Activated T-cell treated with anti-CD3 and anti-CD28 coated beads, Interleukin-2, amount 50 U/mL, for 4 hours (primary cell): ENCODE results near the gene CEND1. TPM values are rescaled to one million over a fixed set of nuclear protein-coding genes. Genes with fewer than 3 reads are reported as not detected.
A peak's percentile ranks its signal among the peaks of the same experiment; 100 is the strongest.

ENCODE experiments used
- ATAC-seq, 2 donors: fragments of 200-7000 bp; cut with Tn5 transposase; one replicate each; pipeline ENCODE4 v1.10.0; 2021
- DNase-seq: peaks from one replicate; pipeline ENCODE4 v3.0.0-alpha.2; 2020
- H3K27me3 Mint-ChIP-seq: one replicate; pipeline ENCODE4 v1.8.0; 2021; ENCODE audit warnings: low read depth, mixed read lengths
- H3K36me3 Mint-ChIP-seq: one replicate; pipeline ENCODE4 v1.8.0; 2022; ENCODE audit warnings: mixed read lengths; ENCODE audit not compliant: insufficient read depth
- H3K4me1 Mint-ChIP-seq: one replicate; pipeline ENCODE4 v1.8.0; 2021; ENCODE audit warnings: low read depth, mixed read lengths
- H3K4me3 Mint-ChIP-seq: one replicate; pipeline ENCODE4 v1.8.0; 2021; ENCODE audit warnings: mild to moderate bottlenecking, moderate library complexity, mixed read lengths
- H3K9me3 Mint-ChIP-seq: one replicate; pipeline ENCODE4 v1.8.0; 2021; ENCODE audit warnings: mixed read lengths
- total RNA-seq, 3 donors: library from RNA; stranded (reverse); gene quantifications; one replicate each; pipeline ENCODE4 v1.2.1, GENCODE V29; 2021

CEND1 gene
- total RNA-seq, 3 donors from 2014 or later, result 1.6 to 1.8 (median 1.7) TPM

DNA sequence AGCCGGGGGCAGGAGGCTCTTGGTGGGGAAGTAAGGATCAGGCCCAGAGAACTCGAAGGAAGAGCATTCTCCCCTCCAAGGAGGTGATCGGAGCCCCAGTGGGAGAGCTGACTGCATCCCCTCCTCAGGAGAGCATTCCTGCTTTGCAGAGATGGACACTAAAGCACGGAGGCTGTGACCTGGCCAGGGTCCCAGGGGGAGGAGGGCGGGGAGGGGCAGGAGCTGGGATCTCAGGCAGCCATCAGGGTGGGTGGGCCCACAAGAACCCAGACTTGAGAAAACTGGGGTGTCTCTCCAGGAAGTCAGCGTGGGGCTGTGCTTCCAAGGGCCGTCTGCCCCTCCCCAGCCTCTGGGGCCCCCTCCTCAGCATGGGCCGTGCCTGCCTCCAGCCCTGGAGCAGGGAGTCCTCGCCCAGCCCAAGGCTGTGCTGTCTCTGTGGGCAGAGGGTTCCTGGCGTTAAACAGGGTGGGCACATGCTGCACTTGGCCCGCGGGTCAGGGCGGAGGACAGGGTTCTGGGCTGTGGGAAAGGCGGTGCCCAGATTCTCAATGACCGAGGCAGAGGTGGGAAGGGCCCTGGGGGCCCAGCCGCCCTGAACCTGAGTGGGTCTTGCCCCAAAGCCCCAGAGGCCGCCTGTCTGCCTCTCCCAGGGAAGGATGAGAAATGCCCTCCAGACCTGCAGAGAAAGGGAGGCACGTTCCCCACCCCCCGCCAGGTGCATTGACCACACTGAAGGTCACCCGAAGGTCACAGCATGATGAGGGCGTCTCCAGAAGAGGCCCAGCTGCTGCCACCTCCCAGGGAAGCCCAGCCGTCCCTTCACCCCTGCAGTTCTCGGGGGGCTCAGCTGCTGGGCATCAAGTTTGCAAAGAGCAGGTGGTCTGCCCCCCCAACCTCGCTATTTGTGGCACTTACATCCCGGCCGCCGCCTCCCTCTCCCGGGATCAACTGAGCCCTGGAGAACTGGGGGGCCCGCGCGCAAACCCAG lies 643 bp downstream of the CEND1 start:
- H3K27me3 Mint-ChIP-seq, result peaks cover 1% of the 10 kb centered on the region
- ATAC-seq, result no peak
- H3K4me3 Mint-ChIP-seq, result no peak overlapping the region

DNA sequence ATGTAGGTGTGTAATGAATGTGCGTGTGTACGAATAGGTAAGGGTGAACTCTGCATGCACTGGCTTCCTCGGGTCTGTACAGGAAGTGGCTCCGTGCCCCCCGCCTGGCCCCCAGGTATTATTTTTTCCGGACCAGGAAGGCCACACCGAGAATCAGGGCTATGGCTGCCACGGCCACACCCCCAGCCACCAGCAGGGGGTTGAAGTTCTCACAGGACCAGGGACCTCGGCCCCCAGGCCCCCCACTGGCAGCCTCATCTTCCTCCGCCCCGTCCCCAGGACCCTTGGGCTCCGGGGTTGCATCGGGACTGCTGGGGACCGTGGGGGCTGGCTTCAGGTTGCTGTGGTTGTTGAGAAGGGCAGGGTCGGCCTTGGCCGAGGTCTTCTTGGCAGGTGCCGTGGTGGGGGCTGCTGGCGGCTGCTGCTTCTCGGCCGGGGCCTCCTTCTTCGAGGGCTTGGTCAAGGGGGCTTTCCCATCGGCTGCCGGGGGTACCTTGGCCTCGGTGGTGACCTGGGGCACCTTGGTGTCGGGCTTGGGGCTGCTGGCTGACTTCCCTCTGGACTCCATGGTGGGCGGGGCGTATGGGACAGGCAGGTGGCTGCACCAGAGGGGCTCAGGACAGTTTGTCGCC lies 1.8 kb downstream of the CEND1 start:
- Mint-ChIP-seq H3K4me1 (peaks cover 7% of the 10 kb centered on the region), H3K4me3 (no peak overlapping the region), H3K27me3 (peaks cover 1% of the 10 kb centered on the region), H3K9me3 (no peaks in the 10 kb centered on the region), H3K36me3 (peaks cover 7% of the 10 kb centered on the region)
- DNase-seq (no peak), ATAC-seq (no peak)

More for the DNA sequence above, 643 bp downstream of the CEND1 start:
- Mint-ChIP-seq H3K4me1 (peaks cover 3% of the 10 kb centered on the region), H3K9me3 (no peaks in the 10 kb centered on the region), H3K36me3 (peaks cover 7% of the 10 kb centered on the region)
- no peak for DNase-seq

DNA sequence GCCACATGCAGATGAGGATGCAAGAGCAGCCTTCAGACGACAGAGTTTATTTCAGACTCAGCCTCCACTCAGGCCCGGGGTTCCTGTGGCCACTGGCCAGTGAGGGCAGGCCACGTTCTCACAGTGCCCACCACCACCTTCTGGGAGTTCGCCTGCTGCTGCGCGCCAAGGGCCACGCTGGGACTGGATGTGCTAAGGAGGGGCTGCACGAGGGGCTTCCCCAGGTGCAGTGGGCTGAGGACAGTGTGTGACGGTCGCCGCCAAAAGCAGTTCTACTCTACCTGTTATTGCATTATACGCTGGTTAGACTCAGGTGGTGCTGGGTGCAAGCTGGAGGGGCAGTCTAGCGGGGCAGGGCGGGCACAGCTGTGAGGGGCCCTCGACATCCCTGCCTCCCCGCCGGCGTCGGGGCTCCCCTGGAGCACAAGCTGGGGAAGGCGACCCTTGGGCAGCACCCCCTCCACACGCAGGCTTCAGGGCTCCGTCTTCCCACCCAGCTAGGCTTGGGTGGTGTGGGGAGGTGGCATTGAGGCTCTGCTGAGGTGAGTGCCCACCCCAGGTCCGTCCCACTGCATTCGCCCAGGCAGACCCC lies 2.7 kb downstream of the CEND1 start:
- H3K27me3 Mint-ChIP-seq, result peaks cover 1% of the 10 kb centered on the region

DNA sequence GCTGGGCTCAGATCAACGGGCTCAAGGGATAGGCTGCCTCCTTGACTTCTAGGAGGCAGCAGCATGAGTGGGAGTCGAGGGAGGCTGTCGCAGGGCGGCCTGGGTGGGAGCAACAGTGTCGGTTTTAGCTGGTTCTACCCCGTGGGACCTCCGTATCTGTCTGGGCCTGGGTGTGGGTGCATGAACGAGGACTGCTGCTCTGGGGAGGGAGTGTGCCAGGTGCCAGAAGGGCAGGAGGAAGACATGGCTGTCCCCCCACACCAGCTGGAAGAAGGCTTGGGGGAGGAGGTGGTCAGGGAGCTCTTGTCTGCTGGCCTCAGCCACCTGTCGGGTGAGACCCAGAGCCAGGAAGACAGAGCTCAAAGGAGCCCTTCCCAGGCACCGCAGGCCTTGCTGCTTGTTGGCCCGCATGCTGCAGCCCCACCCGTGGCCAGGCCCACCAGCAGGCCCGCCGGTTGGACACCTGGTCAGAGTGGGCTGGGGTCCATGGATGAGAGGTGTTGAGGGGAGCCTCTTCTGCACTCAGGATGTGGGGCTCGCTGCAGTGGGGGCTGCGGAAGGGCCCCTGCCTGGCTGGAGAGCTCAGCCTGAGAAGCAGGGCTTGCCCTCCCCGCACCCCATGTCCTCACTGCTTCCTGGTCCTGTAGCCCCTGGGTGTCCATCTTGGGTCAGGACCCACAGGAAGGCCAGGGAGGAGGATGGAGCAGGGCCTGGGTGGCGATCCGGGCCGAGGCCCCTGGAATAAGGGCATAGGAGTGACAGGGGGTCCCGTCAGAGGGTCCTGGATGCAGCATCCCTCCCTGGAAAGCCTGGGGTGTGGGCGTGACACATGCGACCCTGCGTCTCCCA lies 3.4 kb downstream of the CEND1 start:
- no peak for ATAC-seq
- Mint-ChIP-seq H3K27me3 (peaks cover 1% of the 10 kb centered on the region), H3K4me1 (peaks cover 7% of the 10 kb centered on the region), H3K36me3 (peaks cover 4% of the 10 kb centered on the region), H3K9me3 (no peaks in the 10 kb centered on the region), H3K4me3 (no peak overlapping the region)
- no peak for DNase-seq

More for the DNA sequence above, 2.7 kb downstream of the CEND1 start:
- Mint-ChIP-seq H3K4me3 (no peak overlapping the region), H3K9me3 (no peaks in the 10 kb centered on the region), H3K4me1 (peaks cover 7% of the 10 kb centered on the region), H3K36me3 (peaks cover 7% of the 10 kb centered on the region)
- ATAC-seq, result no peak
- no peak for DNase-seq

DNA sequence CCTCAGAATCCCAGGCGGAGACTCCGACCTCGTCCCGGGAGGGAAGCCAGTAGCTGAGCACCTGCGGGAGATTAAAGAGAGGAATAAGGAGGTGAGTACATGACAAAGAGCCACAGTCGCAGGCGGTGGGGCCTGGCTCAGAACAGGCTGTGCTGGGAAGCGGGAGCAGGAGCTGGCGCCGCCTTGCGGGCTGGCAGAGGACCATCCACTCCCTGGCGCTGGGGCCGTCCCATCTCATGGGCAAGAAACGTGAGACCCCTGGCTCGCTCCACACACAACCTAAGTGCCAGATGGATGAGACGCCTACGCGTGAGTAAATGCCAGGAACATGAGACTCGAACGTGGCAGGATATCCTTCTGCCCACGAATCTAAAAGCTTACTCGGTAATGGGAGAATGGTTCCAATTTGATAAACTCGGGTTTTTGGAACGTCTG lies 6.3 kb downstream of the CEND1 start:
- no peaks in the 10 kb centered on the region for H3K27me3 Mint-ChIP-seq
- ATAC-seq (peak; percentile 49 to 61), DNase-seq (no peak)
- no peaks in the 10 kb centered on the region for H3K36me3 Mint-ChIP-seq
- H3K9me3 Mint-ChIP-seq, result no peaks in the 10 kb centered on the region
- H3K4me1 Mint-ChIP-seq, result peaks cover 16% of the 10 kb centered on the region
- H3K4me3 Mint-ChIP-seq, result no peak overlapping the region

DNA sequence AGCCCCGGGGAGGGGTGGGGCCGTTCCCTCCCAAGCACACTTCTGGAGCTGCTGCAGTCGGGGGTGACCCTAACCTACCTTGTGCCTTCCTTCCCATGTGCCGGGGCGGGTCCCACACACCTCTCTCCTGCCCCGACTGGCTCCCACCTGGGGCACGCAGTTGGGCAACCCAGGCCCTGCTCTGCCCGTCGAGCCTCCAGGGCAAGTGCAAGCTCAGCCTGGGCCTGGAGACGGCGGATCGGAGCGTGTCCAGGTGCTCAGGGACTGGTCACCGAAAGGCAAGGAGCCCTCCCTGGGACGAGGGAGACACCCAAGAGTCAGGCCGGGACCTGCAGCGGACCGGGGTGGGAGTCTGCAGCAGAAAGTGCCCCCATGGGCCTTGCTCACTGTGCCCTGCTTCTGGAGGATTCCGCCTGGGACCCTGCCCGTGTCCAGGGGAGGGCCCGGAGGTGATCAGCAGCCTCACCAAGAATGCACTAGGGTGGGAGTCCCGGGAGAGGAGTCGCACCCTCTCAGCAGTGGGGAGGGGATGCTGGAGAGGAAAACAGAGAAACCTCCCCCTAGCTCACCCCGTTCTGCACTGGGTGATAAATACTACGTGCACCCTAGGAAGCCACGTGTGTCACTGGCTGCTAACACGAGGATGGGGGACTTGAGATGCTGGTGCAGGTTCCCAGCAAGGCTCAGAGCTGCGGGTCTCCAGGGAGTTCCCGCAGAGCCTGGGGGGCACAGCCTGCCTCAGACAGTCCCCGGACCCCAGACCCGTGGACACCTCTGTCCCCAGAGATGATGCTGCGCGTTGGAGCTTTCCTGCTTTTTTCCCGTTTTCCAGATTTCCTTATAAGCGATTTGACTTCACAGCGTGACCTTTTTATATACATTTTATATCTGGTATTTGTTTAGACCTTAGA lies 7.4 kb downstream of the CEND1 start:
- no peak for ATAC-seq
- no peak overlapping the region for H3K4me3 Mint-ChIP-seq
- no peaks in the 10 kb centered on the region for H3K9me3 Mint-ChIP-seq
- DNase-seq, result no peak
- H3K36me3 Mint-ChIP-seq, result no peaks in the 10 kb centered on the region
- H3K27me3 Mint-ChIP-seq, result no peaks in the 10 kb centered on the region
- H3K4me1 Mint-ChIP-seq, result peaks cover 13% of the 10 kb centered on the region

DNA sequence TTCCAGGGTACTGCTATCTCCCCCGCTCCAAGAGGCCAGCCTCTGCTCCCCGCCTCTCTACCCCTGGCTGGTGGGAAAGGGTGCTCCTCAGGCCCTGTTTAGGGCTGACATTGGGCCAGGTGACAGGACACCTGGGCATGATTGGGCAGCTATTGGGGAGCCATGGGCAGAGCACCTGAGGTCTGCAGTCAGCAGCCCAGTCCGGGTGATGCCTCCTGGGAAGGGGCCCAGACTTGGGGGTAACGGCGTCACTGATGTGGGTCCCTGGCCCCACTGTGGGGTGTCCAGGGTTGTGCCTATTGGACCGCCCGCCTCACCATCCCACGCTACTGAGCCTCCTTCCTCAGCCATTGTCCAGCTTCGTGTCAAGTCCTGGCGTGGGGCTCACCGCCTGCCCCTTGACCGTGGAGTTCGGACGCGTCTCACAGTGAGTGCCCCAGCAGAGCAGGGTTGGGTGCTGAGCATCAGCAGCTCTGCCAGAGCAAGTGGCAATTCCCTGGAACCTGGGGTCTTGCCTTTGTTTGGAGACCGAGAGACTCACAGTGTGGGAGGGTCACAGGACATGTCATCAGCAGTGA lies 9.8 kb downstream of the CEND1 start:
- Mint-ChIP-seq H3K9me3 (no peaks in the 10 kb centered on the region), H3K36me3 (peaks cover 2% of the 10 kb centered on the region), H3K27me3 (no peaks in the 10 kb centered on the region), H3K4me1 (peaks cover 25% of the 10 kb centered on the region), H3K4me3 (no peak overlapping the region)
- DNase-seq (no peak), ATAC-seq (no peak)

DNA sequence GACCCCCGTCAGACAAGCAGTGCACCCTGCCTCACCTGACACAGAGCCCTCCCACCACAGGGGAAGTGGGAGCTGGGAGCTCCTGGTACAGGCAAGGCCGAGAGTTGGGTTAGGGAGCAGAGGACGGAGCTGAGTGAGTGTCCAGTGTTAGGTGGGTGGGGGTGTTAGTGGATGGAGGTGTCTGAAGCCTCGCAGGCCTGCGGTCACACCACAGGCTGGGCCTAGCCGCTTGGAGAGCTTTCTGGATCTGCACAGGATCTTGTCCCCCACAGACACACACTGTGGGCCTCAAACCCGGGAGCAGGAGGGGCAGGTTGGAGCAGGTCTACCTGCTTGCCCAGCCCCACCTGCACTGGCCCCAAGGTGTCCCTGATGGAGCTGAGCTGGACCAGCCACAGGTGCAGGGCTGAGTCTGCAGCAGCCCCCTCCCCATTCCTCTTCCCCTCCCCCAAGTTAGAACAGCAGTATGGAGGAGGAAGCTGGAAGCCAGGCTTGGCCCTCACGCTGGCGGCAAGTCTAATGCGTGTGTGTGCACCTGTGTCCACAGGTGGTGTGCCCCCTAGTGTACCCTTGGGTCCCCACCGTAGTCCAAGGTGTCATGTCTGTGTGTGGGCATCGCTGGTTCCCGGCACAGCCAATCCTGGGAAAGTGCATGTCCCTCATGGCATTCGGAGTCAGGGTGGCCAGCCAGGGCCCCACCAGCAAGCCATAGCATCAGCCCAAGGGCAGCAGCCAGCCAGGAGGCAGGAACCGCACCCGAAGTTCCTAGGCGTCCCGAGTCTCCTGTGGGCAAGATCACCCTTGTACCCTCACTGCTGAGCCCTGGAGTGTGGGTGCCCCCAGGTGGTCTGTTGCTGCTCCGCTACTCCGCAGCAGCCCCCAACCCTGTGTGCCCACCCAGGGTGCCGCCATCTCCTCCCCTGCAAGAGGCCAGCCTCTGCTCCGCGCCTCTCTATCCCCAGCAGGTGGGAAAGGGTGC lies 10.6 kb downstream of the CEND1 start:
- Mint-ChIP-seq H3K27me3 (no peaks in the 10 kb centered on the region), H3K9me3 (no peaks in the 10 kb centered on the region)
- no peak for DNase-seq

DNA sequence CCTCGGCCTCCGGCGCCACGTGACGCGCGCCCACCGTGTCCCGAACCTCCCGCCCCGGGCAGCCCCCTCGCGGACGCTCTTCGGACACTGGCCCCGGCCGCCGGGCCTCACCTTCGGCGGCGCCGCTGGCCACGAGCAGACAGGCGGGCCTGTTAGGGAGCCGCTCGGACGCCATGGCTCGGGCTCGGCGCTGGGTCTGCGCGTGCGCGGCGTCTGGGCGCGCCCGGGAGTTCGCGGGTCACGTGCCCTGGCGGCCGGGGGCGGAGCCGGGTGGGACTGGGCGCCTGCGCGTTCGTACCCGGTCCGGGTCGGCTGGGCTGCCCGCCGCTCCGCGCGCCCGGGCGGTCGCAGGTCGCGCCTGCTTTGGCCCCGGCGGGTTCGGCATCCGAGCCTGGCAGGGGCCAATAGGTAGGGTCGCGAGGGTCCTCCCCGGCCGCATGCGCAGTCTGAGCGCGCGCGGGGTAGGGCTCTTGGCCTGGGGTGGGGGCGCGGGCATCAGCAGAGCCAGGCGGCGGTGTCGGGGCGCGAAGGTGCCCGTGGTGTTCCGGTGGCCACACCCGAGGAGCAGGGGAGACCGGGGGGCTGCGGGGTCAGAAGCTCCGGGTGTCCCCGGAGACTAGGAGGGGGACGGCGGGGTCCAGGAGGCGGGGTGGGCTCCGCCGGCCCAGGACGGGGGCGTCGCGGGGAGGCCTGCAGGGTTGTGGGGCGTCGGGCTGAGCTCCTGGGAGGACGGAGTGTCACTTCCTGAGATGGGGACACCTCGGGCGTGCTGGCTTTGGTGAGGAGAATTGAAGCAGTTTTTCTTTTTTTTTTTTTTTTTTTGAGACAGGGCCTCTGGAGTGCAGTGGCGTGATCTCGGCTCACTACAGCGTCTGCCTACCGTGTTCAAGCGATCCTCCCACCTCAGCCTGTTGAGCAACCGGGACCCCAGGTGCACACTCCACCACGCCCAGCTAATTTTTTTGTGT lies 12.3 kb downstream of the CEND1 start, which contains the start of gene GATD1:
Gene GATD1, minus strand, starts transcription at position 200 of the 968 bp plus-strand sequence. Its CDS starts 25 bp downstream, at position 175.
- H3K27me3 Mint-ChIP-seq, result no peaks in the 10 kb centered on the region
- H3K4me1 Mint-ChIP-seq, result peaks cover 27% of the 10 kb centered on the region
- H3K9me3 Mint-ChIP-seq, result no peaks in the 10 kb centered on the region
- DNase-seq (peak; percentile 93), ATAC-seq (peak; percentile 85 to 86)
- H3K36me3 Mint-ChIP-seq, result peaks cover 2% of the 10 kb centered on the region
- peak within 1 kb of the TSS; percentile 85 for H3K4me3 Mint-ChIP-seq

More for the DNA sequence above, 10.6 kb downstream of the CEND1 start:
- H3K4me3 Mint-ChIP-seq, result peak overlapping the region; percentile 19
- H3K4me1 Mint-ChIP-seq, result peaks cover 30% of the 10 kb centered on the region
- H3K36me3 Mint-ChIP-seq, result peaks cover 2% of the 10 kb centered on the region
- ATAC-seq, result no peak

DNA sequence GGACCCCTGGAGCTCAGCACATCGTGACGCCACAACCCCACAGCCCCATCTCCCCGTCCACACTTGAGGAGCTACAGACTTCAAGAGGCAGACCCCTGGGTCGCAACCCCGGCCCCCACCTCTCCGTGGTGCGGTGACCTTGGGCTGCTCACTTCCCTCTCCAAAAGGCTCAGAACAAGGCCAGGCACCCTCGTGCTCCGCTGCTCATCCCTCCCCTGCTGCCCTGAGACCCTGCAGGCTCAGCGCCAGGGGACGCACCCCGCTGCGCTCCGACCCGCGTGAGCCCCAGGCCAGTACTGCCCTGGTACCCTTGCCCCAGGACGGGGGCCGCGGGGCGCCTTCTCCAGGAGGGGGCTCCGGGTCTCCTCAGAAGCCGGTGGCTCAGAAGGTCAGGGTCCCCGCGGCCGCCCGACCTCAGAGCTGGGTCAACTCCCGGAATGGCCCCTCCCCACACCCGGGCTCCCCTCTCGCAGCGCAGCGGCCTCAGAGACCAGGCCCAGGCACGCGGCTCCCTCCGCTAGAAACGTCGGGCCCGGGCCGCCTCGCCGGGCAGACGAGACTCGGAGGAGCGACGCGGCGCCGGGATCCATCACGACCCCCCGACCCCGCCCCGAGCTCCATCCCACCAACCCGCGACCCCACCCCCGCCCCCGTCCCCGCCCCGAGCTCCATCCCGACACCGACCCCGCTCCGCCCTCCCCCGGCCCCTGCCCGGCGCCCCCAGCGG lies 13.2 kb downstream of the CEND1 start:
- Mint-ChIP-seq H3K4me1 (peaks cover 27% of the 10 kb centered on the region), H3K4me3 (peak overlapping the region; percentile 85), H3K36me3 (peaks cover 2% of the 10 kb centered on the region), H3K9me3 (no peaks in the 10 kb centered on the region), H3K27me3 (no peaks in the 10 kb centered on the region)
- ATAC-seq (peak; percentile 63 to 66), DNase-seq (no peak)

DNA sequence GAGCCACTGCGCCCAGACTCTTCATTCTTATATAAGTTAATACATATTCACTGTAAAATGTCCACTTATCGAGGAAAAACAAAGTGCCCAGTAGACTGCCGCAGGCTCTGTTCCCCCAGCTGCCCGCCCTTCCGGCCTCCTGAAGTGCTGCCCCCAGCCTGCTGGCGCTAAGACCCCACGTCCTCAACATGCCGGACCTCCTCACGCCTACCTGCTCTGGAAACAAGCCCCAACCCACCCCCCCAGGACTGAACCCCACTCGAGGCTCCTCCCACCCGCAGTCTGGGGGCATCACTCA lies 13.7 kb downstream of the CEND1 start:
- ATAC-seq (no peak), DNase-seq (no peak)
- Mint-ChIP-seq H3K4me1 (peaks cover 27% of the 10 kb centered on the region), H3K4me3 (peak overlapping the region; percentile 85), H3K9me3 (no peaks in the 10 kb centered on the region), H3K27me3 (no peaks in the 10 kb centered on the region), H3K36me3 (peaks cover 2% of the 10 kb centered on the region)
